Ramos (cell line): ENCODE results near the gene PPP3R2.

Source experiments
- in situ Hi-C: fragments of 300-500 bp; cut with MboI; formaldehyde crosslinking; loops from one replicate; pipeline ENCODE4 v1.14.3; 2022; ENCODE audit warnings: low sequenced_read_pairs; ENCODE audit not compliant: unreplicated experiment

The PPP3R2 gene

DNA sequence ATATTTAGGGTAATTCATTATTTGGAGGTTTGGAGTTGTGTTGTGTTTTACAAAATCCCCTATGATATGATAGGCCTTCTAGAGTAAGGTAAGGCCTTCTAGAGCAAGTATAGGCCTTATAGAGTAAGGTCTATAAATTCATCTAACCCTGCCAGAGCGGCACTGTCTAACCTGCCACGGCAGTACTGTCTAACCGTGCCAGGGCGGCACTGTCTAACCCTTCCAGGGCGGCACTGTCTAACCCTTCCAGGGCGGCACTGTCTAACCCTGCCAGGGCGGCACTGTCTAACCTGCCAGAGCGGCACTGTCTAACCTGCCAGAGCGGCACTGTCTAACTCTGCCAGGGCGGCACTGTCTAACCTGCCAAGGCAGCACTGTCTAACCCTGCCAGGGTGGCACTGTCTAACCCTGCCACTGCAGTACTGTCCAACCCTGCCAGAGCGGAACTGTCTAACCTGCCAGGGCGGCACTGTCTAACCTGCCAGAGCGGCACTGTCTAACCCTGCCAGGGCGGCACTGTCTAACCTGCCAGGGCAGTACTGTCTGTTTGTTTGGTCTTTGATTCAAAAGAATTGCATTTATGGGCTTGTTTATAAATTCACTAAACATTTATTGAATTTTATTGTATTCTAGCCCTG lies 51.6 kb downstream of the PPP3R2 start:
- in situ Hi-C loops, result no loop called here
